ENCODE data around the gene ERICH6B. TPM values are rescaled to one million over a fixed set of nuclear protein-coding genes. Genes with fewer than 3 reads are reported as not detected.

The ERICH6B gene
- total RNA-seq, 2 donors from 2014 or later = not detected

DNA sequence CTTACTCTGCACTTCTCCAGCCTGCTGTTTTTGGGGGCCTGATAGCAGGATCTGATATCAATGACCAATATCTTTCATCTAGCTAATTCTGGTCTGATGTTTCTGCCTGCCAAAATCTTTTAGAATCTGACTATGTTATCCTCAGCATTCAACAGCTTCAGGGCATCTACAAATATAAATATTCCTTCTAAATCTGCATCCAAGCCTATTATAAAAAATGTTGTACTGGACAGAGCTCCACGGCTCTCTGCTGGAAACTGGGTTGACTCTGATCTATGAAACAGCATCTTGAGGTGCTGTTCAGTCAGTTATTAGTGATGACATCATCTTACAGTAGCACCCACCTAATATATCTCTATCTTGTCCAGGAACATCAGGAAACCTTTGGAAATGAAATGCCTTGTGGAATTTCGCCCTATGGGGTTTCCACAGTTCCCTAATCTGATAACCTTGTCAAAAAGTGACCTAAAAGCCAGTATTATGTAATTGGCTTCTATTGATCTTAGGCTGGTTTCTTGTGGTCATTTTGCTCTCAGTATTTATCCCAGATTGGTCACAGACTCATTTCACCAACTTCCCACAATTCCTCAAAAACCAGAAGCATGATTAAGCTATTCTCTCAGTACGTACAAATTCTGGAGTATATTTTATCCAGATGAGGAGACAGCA is 33.0 kb downstream of the ERICH6B start:
- ATAC-seq (no peak), DNase-seq (no peak)
- Histone ChIP-seq H3K27ac (no peak overlapping the region), H3K27me3 (no peaks in the 10 kb centered on the region), H3K4me3 (no peak overlapping the region), H3K4me1 (no peaks in the 10 kb centered on the region), H3K9me3 (no peaks in the 10 kb centered on the region), H3K36me3 (replicated peaks in 1 of 2; ENCODE audit: insufficient read depth in 1 of 2, low read depth in 2 of 2) (no peaks in the 10 kb centered on the region)
- WGBS, 2 donors = 25 to 30% methylated on average over 3 of the region's 3 CpGs
- intact Hi-C loops (cut with DNase I) = no loop called here
- TF ChIP-seq, protein P1, sequence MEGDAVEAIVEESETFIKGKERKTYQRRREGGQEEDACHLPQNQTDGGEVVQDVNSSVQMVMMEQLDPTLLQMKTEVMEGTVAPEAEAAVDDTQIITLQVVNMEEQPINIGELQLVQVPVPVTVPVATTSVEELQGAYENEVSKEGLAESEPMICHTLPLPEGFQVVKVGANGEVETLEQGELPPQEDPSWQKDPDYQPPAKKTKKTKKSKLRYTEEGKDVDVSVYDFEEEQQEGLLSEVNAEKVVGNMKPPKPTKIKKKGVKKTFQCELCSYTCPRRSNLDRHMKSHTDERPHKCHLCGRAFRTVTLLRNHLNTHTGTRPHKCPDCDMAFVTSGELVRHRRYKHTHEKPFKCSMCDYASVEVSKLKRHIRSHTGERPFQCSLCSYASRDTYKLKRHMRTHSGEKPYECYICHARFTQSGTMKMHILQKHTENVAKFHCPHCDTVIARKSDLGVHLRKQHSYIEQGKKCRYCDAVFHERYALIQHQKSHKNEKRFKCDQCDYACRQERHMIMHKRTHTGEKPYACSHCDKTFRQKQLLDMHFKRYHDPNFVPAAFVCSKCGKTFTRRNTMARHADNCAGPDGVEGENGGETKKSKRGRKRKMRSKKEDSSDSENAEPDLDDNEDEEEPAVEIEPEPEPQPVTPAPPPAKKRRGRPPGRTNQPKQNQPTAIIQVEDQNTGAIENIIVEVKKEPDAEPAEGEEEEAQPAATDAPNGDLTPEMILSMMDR (IDR thresholded peaks at IDR 0.05) = no peak
- no peak for TF ChIP-seq POLR2A (IDR thresholded peaks at IDR 0.05)

DNA sequence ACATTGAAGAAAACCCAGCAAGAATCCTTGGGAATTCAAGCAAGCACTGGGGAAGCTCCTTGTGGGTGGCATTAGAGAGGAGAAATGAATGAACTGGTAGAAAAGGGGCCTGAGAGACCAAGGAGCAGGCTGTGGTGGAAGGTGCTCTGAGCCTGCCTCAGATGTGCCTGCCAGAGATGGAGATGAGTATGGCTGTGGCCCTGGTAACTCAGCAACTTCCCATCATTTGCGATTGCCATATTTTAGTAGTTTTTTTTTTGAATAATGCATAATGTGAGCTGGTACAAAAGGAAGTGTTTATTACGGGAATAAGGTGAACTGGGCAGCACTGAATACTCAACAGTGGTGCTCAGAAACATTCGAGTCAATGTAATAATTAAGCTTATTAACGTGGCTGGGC is 39.1 kb downstream of the ERICH6B start:
- H3K4me3 ChIP-seq = no peak overlapping the region
- no peaks in the 10 kb centered on the region for H3K36me3 ChIP-seq (replicated peaks in 1 of 2; ENCODE audit: insufficient read depth in 1 of 2, low read depth in 2 of 2)
- intact Hi-C loops (cut with DNase I) = no loop called here
- no peak for DNase-seq
- ATAC-seq = no peak
- no peaks in the 10 kb centered on the region for H3K4me1 ChIP-seq
- no peak overlapping the region for H3K27ac ChIP-seq
- no peaks in the 10 kb centered on the region for H3K27me3 ChIP-seq
- H3K9me3 ChIP-seq = no peaks in the 10 kb centered on the region
- TF ChIP-seq POLR2A (IDR thresholded peaks at IDR 0.05) = no peak
- TF ChIP-seq, protein P1 (IDR thresholded peaks at IDR 0.05) = no peak
- WGBS, 2 donors = 43 to 46% methylated on average over 4 of the region's 4 CpGs

DNA sequence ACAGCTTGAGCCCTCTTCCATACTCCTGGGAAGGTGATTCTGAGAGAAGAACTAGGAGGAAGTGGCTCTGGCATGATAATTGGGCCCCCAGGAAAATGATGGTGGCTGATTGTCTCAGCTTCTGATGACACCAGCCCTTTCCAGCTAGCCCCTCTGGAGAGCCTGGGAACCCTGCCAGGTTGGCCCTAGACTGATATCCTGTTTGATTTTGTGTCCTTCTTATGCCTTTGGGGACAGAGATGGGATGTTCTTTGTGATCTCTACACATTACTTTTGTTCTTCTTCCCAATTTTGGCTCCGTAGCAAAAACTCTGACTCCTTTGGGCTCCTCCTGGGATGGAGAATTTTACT is 39.7 kb downstream of the ERICH6B start:
- Histone ChIP-seq H3K4me1 (no peaks in the 10 kb centered on the region), H3K36me3 (replicated peaks in 1 of 2; ENCODE audit: insufficient read depth in 1 of 2, low read depth in 2 of 2) (no peaks in the 10 kb centered on the region), H3K4me3 (no peak overlapping the region), H3K27ac (no peak overlapping the region), H3K27me3 (no peaks in the 10 kb centered on the region), H3K9me3 (no peaks in the 10 kb centered on the region)
- intact Hi-C loops (cut with DNase I) = no loop called here
- WGBS, 2 donors = 57 to 60% methylated on average over 1 of the region's 1 CpG
- ATAC-seq = no peak
- TF ChIP-seq, protein P1 (IDR thresholded peaks at IDR 0.05) = no peak
- TF ChIP-seq POLR2A (IDR thresholded peaks at IDR 0.05) = no peak
- DNase-seq = no peak

DNA sequence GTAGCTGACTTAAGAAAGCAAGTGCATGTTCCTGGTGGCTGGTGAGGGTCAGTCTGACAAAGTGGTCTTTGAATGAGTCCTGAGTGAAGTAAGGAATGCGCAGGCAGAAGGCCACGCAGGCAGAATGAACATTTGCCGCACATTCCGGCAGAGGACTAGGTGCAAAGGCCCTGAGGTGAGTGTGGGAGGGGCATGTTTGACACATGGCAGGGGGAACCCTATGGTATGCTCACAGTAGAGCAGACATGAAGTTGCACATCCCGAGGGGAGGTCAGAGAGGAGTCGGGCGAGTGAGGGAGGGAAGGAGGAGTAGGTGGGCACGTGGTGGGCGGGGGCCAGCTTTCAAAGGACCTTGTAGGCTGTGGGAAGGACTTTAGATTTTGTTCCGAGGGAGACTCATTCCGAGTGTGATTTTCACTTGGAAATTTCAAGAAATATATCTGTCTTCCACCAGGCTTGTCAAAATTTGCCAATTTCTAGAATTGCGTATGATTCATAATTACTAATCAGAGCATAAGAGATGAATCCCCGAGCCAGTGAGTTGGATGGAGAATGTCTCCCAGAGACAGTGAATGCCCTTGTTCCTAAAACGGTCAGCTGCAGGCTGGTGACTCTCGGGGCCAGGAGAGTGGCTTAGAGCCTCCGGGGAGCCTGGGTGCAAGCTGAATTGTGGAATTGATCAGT is 40.3 kb downstream of the ERICH6B start:
- DNase-seq = no peak
- intact Hi-C loops (cut with DNase I) = no loop called here
- TF ChIP-seq, protein P1 (IDR thresholded peaks at IDR 0.05) = no peak
- TF ChIP-seq POLR2A (IDR thresholded peaks at IDR 0.05) = no peak
- Histone ChIP-seq H3K27ac (no peak overlapping the region), H3K4me1 (no peaks in the 10 kb centered on the region), H3K27me3 (no peaks in the 10 kb centered on the region), H3K4me3 (no peak overlapping the region), H3K36me3 (replicated peaks in 1 of 2; ENCODE audit: insufficient read depth in 1 of 2, low read depth in 2 of 2) (no peaks in the 10 kb centered on the region), H3K9me3 (no peaks in the 10 kb centered on the region)
- WGBS, 2 donors = 75 to 78% methylated on average over 16 of the region's 16 CpGs
- ATAC-seq = no peak

DNA sequence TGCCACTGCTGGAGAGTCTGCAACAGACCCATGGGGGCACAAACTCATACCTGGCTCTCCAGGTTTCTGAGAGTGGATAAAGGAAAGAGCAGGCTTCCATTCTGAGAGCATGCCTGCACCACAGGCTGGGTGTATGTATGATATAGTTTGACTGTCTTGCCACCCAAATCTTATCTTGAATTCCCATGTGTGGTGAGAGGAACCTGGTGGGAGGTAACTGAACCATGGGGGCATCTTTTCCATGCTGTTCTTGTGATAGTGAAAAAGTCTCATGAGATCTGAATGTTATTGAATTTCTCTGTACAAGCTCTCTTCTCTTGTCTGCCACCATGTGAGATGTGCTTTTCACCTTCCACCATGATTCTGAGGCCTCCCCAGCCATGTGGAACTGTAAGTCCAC is 50.2 kb downstream of the ERICH6B start:
- no peak overlapping the region for H3K4me3 ChIP-seq
- H3K36me3 ChIP-seq (replicated peaks in 1 of 2; ENCODE audit: insufficient read depth in 1 of 2, low read depth in 2 of 2) = no peaks in the 10 kb centered on the region
- H3K9me3 ChIP-seq = no peaks in the 10 kb centered on the region
- TF ChIP-seq, protein P1 (IDR thresholded peaks at IDR 0.05) = no peak
- TF ChIP-seq POLR2A (IDR thresholded peaks at IDR 0.05) = no peak
- no peaks in the 10 kb centered on the region for H3K27me3 ChIP-seq
- no peak for ATAC-seq
- no peak for DNase-seq
- no peak overlapping the region for H3K27ac ChIP-seq
- intact Hi-C loops (cut with DNase I) = no loop called here
- H3K4me1 ChIP-seq = no peaks in the 10 kb centered on the region
